SHP77 treated with DMSO at 0.1 percent for 48 hours (cell line): ENCODE data around the gene MLN.

Source experiments
- DNase-seq: peaks from one replicate; lab custom pipeline; 2025; lab: John Stamatoyannopoulos, UW

MLN gene

DNA sequence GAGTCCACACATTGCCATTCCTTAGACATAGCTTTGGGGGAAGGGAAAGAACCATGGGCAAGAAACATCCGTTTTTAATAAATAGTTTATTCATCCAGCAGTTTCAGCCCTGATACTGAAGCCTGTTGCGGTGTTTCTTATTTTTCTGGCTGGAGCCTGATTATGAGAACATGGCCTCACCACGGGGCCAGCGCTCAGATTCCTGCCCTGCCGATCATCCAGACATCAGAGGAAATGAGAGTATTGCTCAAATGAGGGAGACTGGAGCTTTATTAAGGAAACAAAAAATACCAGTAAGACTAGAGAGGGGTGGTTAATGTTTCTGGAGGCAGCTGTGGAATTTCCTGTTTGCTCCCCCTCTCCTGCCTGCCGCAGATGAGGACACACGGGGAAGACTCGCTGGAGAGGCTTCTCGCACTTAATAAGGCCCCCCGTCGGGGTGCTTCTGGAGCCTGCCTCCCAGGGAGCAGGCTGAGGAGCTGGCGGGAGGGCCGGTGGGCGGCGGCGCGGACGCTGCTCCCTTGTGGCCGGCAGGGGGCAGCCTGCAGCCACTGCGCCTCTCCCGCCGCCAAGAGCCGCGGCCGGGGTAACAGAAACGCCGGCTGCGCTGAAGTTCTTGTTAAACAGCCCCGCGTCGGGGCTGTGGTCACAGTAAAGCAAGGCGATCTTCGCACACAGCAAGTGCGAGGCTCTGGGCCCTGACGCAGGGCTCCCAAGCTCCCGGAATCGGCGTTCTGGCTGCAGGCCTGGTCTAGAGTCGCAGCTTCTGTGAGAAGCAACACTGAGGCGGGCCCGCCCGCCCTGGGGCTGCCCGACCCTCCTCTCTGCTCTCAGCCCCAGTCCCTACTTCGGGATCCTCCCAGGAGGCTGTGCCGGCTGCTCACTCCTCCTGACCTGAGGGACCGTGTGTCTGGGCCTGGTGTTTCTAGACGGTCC is 32.4 kb downstream of the MLN start:
- peak; percentile 51 for DNase-seq

DNA sequence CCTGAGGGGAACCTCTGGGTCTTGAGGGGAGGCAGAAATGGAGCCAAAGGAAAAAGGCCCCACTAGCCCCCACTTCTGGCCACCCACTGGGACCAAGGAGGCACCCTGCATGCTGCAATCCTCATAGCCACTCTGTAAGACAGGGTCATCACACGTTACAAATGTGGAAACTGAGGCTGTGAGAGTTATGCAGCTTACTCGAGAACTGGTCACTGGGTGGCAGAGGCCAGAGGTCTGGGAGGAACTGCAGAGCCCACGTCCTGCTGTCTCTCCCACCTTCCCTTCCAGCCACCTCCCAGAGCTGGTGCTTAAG is 33.0 kb downstream of the MLN start:
- no peak for DNase-seq

DNA sequence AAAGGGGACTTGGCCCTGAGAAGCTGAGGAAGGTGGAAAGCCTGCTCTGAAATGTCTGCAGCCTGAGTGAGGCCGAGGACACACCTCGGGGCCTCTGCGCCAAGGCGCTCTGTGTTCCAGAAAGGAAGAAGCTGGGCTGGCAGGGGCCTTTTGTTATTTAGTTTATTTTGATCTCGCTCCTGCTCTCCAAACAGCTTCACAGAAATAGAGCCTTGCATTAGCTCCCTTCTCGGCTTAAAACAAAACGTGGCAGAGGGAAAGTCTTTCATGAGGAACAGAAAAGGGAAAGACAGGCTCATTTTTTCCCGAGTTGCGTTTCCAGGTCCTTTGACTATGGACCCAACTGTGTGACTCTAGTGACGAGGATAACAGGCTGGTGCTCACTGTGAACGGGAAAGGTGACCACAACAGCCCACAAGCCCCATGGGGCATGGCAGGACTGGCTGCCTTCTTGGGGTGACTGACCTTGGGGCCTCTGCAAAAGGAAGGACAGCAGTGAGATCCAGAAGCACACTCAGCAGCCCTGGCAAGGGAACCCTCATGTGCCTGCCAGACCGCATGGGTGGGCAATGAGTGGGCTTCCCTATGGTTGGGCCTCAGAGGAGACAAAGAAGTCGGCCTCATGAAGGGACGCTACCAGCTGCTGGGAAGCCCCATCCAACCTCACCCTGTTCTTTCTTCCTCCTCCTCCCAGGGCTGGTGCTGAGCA is 33.5 kb downstream of the MLN start:
- no peak for DNase-seq

DNA sequence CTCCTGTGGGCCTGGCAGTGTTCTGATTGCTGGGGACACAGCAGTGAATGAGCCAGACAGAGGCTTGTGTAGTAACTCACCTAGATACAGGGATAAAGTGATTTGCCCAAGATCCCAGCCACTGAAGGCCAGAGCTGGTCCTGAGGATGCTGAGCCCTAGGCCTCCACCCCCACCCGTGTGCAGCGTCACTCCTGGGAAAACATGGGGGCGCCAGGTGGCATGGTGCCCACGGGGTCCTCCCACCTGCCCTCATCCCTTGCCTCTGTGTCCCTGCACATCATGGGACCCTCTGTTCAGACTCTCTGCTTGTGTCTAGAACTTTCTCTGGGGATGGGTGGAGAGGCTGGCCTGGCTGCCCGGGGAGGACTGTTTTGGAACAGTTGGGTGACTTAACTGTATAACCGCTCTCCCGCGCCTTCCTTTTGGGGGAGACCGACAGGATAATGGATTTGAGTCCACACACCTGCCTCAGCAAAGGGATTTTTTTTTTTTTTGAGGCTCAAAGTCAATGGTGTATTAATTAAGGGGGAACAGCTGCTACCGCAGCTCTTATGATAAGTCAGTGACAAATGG is 34.5 kb downstream of the MLN start:
- no peak for DNase-seq

DNA sequence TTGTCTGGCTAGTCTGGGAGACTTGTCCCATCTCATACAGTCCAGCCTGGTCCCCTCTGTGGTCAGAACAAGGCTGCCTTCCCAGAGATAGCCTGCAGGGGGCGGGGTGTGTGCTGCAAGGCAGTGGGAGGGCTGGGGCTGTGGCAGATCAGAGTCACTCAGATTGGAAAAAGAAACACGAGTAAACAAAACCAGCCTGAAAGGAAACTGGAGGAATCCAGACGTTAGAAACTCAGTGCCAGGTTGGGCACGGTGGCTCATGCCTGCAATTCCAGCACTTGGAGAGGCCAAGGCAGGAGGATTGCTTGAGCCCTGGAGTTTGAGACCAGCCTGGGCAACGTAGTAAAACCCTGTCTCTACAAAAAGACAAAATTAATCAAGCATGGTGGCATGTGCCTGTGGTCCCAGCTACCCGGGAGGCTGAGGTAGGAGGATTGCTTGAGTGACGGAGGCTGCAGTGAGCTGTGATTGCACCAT is 35.1 kb downstream of the MLN start:
- DNase-seq: peak; percentile 44

DNA sequence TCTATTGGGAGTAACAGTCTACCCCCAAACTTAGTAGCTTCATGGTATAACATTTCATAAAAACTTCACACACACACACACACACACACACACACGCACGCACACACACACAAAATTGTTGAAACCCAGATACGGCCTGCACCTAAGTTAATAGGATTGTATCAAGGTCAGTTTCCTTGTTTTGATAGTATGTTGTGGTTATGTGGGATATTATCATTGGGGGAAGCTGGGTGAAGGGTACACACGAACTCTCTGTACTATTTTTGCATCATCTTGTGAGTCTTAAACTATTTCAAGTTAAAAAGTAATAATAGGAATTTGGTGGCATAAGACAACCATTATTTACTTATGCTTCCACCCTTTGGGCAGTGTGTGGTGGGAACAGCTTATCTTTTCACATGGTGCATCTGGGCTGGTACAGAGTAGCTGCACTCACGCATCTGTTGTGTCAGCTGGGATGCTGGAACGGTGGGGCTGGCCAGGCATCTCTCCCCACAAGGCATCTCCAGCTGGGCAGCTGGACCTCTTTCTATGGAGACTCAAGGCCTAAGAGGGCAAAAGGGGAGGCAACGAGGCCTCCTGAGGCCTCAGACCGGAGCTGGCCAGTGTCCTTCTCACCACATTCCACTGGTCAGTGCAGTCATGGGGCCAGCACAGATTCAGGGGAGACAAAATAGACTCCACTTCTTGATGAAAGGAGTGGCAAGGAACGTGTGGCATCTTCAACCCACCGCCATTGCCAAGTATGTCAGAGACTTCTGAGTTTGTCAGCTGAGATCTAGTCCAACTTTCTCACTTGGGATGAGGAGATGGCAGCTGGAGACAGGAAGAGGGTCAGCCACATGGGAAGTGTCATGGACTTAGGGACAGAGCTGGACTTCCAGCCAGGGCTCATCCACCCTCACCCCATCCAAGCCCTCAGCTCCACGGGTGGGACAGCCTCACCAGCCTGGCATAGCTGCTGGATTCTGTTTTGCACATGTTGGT is 36.6 kb downstream of the MLN start:
- no peak for DNase-seq

DNA sequence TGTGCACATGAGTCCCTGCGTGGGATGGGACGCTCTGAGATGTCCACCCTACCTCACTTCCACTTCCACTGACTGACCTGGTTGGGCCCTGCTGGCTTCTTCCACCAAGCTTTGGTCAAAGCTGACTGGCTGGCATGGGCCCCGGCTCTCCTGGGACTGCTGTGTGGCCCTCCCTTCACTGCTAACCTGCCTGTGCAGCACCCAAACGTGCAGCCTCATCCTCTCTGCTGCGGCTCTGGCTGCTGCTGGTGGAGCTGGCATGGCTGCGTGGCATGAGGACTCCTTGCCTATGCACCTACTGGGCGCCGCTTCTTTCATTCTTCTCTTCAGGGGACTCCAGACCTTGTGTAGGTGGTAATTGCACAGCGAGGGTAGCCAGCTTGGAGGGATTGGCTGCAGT is 38.4 kb downstream of the MLN start:
- DNase-seq: no peak

DNA sequence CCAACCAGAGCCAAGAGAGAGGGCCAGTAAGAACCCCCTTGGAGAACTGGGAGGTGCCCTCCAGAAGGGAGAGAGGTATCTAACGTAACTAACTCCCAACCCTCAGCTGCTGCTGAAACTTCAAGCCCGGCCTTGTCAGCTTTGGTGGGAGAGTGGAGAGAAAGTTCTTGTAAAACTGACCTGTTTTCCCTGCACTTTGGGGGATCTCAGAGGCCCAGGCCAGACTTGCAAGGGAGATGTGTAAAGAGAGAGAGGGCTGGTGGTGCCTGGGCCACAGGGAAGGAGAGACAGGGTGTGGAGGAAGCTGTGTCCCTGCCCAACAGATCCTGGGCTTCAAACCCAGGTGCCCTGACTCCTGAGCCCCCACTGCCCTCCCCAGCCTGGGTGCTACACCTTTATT is 39.8 kb downstream of the MLN start:
- no peak for DNase-seq

DNA sequence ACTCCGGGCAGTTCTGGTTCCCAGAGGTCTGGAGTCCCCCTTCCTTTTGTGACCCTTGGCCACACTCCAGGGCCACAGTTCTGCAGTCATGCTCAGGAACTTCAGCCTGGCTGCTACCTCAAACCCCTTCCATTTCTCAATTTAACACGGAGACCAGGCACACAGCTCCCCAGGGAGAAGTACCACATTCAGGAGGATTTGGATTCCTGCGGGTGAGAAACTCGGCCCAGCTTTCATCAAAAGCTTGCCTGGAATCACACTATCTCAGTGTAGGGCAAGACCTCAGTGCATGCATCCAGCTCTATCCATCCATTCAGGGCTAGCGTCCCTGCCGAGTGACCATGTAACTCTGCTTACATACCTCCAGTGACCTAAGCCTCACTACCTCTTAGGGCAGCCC is 40.3 kb downstream of the MLN start:
- no peak for DNase-seq

DNA sequence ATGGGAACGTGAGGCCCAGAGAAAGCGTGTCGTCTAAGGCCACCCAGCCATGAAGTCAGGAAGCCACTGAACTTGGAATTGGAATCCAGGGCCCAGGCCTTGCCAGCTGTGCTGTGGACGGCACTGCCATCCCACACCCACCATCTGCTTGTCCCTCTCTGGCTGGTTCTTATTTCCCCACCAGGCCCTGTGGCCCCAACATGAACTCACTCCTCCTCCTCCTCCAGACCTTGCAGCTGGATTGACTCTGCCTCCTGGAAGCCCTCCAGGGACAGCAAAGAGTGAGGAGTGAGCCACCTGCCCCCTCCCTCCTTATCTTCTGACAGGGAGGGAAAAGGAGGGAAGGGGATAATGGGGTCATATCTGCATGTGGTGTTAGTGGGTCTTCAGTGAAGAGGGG is 41.1 kb downstream of the MLN start:
- DNase-seq: no peak

DNA sequence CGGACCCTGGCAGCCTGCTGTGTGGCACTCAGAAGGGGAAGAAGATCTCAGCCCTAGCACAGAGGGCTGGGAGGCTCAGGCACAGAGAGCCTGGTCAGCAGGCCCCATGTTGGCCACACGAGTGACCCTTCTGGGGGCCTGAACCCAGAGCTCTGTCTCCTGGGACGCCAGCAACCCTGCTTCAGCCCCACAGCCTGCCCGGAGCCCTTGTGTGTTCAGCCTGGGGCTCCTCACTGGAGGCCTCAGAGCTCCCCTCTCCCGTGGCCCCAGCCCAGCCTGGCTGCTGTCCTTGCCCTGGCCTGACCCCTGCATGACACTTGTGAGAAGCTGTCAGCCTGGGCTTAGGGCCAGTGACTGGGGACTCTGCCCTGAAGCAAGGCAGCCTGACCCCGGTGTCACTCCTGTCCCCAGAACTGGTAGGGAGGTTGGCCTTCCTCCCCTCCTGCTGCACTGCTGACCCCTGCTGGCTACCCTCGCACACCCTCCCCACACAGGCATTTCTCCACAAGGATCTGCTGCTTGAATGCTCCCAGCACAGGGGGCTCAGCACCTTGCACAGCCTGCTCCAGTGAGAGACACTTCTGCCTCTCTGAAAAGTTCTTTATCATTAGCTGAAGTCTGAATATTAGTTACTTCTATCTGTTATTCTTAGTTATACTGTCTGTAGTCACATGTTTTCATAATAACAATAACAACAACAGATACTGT is 41.7 kb downstream of the MLN start:
- DNase-seq: peak; percentile 26

DNA sequence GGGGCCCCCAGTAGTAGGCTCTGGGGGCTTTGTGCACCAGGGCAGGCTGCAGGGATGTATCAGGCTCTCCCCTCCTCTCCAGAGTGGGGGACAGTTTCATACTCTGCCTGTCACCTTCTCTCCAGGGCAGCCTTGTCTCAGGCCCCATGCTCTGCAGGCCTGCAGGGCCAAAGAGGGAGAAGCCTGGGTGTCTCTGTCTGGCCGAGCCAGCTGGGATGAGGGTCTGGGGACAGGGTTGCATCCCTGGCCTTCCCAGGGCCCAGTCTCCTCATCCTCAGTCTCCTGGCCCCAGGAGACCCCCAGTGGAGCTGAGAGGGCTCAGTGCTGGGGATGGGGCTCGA is 42.3 kb downstream of the MLN start:
- no peak for DNase-seq

DNA sequence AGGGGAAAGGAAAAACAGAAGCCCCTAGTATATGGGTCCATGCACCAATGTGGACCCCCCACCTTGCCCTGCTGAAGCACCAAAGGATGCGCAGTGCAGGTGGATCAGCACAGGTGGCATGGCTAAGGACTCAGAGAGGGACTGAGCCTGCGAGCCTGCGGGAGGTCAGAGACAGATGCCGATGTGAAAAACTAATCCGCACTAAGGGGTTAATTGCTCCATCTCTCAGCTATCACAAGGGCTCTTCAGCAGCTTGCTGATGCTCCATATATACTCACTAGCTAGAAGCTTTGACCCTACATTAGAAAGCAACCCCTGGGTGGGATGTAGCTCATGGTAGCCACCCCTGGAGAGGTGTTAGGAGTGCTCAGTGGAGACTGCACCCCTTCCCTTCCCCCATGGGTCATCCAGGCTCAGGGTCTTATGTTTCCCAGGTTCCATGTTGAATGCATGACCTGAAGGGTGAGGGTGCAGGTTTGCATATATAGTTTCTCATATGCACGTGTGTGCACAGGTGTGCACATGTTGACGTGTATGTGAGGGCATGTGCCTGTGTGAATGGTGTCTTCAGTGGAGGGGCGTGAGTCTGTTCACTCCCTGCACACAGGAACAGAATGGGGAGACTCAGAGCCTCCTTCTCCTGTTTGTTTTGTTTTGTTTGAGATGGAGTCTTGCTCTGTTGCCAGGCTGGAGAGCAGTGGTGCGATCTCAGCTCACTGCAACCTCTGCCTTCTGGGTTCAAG is 43.7 kb downstream of the MLN start:
- DNase-seq: no peak

DNA sequence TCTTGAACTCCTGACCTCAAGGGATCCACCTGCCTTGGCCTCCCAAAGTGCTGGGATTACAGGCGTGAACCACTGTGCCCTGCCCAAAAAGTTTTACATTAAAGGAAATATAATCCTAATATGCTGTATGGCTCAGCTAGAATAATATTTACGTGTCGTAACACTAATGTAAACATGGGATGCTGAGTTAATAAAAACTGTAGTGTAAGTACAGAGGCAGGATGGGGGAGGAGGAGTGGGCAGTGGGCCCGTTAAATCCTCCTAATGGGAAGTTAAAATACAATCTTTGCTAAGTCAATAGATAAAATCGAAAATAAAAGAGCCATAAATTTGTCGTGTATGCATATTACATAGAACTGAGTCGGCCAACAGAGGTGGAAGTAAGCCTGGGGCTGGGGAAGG is 45.0 kb downstream of the MLN start:
- DNase-seq: no peak

DNA sequence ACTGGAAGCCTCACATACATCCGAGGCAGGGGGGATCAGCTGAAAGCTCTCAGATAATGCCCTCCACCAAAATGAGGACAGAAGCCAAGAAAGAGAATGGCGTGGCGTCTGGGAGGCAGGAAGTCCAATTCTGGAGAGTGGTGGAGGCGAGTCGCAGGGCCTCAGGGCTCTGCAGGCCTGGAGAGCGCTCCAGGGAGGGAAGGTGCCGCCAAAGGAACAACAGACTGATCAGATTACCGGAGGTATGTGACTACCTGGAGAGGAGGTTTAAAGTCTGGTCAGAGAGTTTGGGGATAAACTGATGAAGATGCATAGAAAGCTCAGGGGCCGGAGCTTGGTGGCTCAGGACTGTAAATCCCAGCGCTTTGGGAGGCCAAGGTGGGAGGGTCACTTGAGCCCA is 45.9 kb downstream of the MLN start:
- DNase-seq: no peak

DNA sequence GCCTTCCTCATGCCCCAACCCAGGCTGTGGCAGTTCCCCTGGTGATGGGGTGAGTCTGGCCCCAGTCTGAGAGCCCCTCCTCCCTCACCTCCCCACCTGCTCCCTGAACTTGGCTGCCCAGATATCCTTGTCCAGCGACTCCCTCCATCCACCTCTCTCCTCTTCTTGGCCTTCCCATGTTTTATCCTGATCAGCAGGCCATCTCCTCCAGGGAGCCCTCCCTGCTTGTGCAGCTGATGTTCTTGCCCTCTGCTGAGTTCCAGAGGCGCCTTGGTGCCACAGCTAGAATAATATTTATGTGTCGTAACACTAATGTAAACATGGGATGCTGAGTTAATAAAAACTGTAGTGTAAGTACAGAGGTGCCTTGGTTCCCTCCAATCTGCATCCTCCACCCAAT is 46.7 kb downstream of the MLN start:
- no peak for DNase-seq

DNA sequence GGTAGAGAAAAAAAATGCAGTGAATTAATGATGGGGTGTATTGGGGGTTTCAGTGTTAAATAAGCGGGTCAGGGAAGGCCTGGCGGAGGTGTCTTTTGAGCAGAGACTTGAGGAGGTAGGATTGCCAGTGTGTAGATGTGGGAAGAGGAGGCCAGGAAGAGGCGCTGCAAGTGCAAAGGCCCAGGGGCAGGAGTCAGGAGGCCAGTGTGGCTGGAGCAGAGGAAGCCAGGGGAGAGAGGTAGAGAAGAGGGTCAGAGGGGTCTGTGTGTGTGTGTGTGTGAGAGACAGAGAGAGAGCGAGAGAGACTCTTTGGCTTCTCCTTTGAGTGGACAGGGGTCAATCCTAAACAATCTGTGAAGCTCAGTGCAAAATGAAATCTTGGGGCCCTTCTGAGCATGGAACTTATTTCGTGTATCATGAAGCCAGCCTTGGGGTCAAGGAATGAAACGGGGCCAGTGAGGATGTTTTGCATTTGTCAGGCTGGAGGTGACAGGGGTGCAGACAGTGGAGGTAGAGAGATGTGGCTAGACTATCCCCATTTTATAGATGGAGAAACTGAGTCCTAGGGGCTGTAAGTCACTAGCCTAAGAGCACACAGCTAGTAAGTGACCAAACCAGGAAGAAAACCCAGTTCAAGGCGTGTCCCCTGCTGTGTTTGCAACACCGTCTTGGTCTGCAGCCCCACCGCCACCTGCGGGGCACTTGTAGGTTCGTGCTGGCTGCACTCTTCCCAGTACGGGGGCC is 47.4 kb downstream of the MLN start:
- no peak for DNase-seq

DNA sequence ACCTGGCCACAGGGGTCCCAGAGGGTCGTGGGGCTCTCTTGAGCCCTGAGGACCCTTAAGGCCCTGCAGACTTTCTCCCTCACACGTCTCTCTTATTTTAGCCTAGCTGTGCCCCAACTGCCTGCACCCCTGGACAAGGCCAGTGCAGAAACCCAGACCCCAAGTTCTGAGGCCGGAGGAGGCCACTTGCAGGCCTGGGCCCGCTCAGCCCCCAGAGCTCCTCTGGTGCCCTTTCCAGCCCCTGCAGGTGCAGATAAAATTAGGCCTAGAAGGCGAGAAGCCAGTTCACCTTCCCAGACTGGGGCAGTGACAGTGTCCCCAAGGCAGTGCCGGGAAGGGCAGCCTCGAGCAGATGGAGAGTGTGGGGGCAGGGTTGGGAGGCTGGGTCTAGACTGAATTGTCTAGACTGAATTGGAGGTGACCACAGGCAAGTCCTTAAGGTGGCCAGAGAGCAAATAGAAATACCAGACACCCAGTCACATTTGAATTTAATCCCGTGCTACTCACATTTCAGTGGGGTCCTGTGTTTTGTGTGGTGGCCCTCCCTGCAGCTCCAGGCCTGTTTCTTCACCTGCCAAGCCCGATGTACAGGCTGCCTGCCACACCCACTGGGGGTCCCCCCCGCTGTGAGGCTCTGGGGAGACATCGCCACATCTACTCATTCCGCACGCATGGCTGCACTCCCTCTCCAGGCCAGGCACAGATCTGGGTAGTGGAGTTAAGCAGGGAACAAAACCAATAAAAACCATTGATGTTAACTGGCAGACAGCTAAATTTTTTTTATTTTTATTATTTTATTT is 48.5 kb downstream of the MLN start:
- peak; percentile 27 for DNase-seq

DNA sequence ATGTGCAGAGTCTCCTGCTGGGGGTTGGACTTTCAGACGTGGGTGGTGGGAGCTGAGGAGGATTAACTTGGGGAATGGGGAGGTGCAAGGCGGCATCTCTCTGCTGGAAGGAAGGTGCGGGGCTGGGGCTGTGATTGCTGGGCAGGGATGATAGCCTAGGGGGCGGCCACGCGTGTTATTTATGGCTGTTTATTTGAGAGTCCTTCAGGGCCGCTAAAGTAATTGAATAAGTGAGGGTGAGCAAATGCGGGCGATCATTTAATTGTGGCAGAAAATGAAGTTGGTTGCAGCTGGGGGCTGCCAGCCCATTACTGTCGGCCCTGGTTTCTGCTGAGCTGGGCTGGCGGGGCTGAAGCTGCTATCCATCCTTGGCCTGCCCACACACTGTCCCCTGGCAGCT is 49.6 kb downstream of the MLN start:
- no peak for DNase-seq
